ENCODE results near the gene FUT3.
"Not testable (repeated sequence)": the region's sequence is repeated elsewhere in the genome, so short reads cannot be mapped to it uniquely, and the experiment has no call there.

The FUT3 gene

GRCh38 chr19:5880196-5880595 lies 28.9 kb upstream of the FUT3 start:
- Histone ChIP-seq H3K4me3 (ENCODE audit: low read length) (no peak overlapping the region), H3K27me3 (ENCODE audit: control insufficient read depth, insufficient read depth, low read length) (peaks cover 49% of the 10 kb centered on the region), H3K9me3 (replicated peaks; ENCODE audit: low read length) (no peaks in the 10 kb centered on the region), H3K36me3 (ENCODE audit: insufficient read depth, low read length) (no peaks in the 10 kb centered on the region), H3K4me1 (ENCODE audit: control insufficient read depth, insufficient read depth, low read length) (no peaks in the 10 kb centered on the region), H3K4me2 (ENCODE audit: low read length) (no peak overlapping the region), H3K9ac (ENCODE audit: low read depth, low read length) (no peak overlapping the region)

GRCh38 chr19:5877882-5878281 lies 26.6 kb upstream of the FUT3 start:
- H3K9me3 ChIP-seq (replicated peaks; ENCODE audit: low read length) = no peaks in the 10 kb centered on the region
- no peak overlapping the region for H3K4me3 ChIP-seq (ENCODE audit: low read length)
- no peaks in the 10 kb centered on the region for H3K4me1 ChIP-seq (ENCODE audit: control insufficient read depth, insufficient read depth, low read length)
- H3K36me3 ChIP-seq (ENCODE audit: insufficient read depth, low read length) = no peaks in the 10 kb centered on the region
- H3K27me3 ChIP-seq (ENCODE audit: control insufficient read depth, insufficient read depth, low read length) = peaks cover 44% of the 10 kb centered on the region
- no peak overlapping the region for H3K9ac ChIP-seq (ENCODE audit: low read depth, low read length)
- H3K4me2 ChIP-seq (ENCODE audit: low read length) = no peak overlapping the region

GRCh38 chr19:5877427-5877826 lies 26.2 kb upstream of the FUT3 start:
- no peaks in the 10 kb centered on the region for H3K4me1 ChIP-seq (ENCODE audit: control insufficient read depth, insufficient read depth, low read length)
- H3K4me3 ChIP-seq (ENCODE audit: low read length) = no peak overlapping the region
- H3K9ac ChIP-seq (ENCODE audit: low read depth, low read length) = no peak overlapping the region
- peaks cover 42% of the 10 kb centered on the region for H3K27me3 ChIP-seq (ENCODE audit: control insufficient read depth, insufficient read depth, low read length)
- no peaks in the 10 kb centered on the region for H3K36me3 ChIP-seq (ENCODE audit: insufficient read depth, low read length)
- no peak overlapping the region for H3K4me2 ChIP-seq (ENCODE audit: low read length)
- no peaks in the 10 kb centered on the region for H3K9me3 ChIP-seq (replicated peaks; ENCODE audit: low read length)

- H3K9me3 ChIP-seq (replicated peaks; ENCODE audit: low read length); H3K4me1 ChIP-seq (ENCODE audit: control insufficient read depth, insufficient read depth, low read length); H3K4me3 ChIP-seq (ENCODE audit: low read length); H3K9ac ChIP-seq (ENCODE audit: low read depth, low read length); H3K4me2 ChIP-seq (ENCODE audit: low read length); H3K36me3 ChIP-seq (ENCODE audit: insufficient read depth, low read length): not testable (repeated sequence)
- H3K27me3 ChIP-seq (ENCODE audit: control insufficient read depth, insufficient read depth, low read length) = peaks cover 20% of the 10 kb centered on the region
Measured at GRCh38 chr19:5874496-5874895, 23.2 kb upstream of the FUT3 start.

- H3K4me1 ChIP-seq (ENCODE audit: control insufficient read depth, insufficient read depth, low read length) = no peaks in the 10 kb centered on the region
- H3K9ac ChIP-seq (ENCODE audit: low read depth, low read length) = no peak overlapping the region
- no peak overlapping the region for H3K4me3 ChIP-seq (ENCODE audit: low read length)
- no peaks in the 10 kb centered on the region for H3K9me3 ChIP-seq (replicated peaks; ENCODE audit: low read length)
- H3K27me3 ChIP-seq (ENCODE audit: control insufficient read depth, insufficient read depth, low read length) = peaks cover 14% of the 10 kb centered on the region
- H3K4me2 ChIP-seq (ENCODE audit: low read length) = no peak overlapping the region
- H3K36me3 ChIP-seq (ENCODE audit: insufficient read depth, low read length) = no peaks in the 10 kb centered on the region
Measured at GRCh38 chr19:5873617-5874199, 22.5 kb upstream of the FUT3 start.

GRCh38 chr19:5870986-5871394 lies 19.7 kb upstream of the FUT3 start:
- Histone ChIP-seq H3K27me3 (ENCODE audit: control insufficient read depth, insufficient read depth, low read length) (peaks cover 12% of the 10 kb centered on the region), H3K9me3 (replicated peaks; ENCODE audit: low read length) (no peaks in the 10 kb centered on the region), H3K4me2 (ENCODE audit: low read length) (no peak overlapping the region), H3K4me1 (ENCODE audit: control insufficient read depth, insufficient read depth, low read length) (no peaks in the 10 kb centered on the region), H3K4me3 (ENCODE audit: low read length) (no peak overlapping the region), H3K36me3 (ENCODE audit: insufficient read depth, low read length) (no peaks in the 10 kb centered on the region), H3K9ac (ENCODE audit: low read depth, low read length) (no peak overlapping the region)

GRCh38 chr19:5867201-5868136 lies 16.2 kb upstream of the FUT3 start:
- Histone ChIP-seq H3K4me1 (ENCODE audit: control insufficient read depth, insufficient read depth, low read length) (no peaks in the 10 kb centered on the region), H3K4me3 (ENCODE audit: low read length) (no peak overlapping the region), H3K9me3 (replicated peaks; ENCODE audit: low read length) (no peaks in the 10 kb centered on the region), H3K27me3 (ENCODE audit: control insufficient read depth, insufficient read depth, low read length) (peaks cover 16% of the 10 kb centered on the region), H3K36me3 (ENCODE audit: insufficient read depth, low read length) (no peaks in the 10 kb centered on the region), H3K9ac (ENCODE audit: low read depth, low read length) (no peak overlapping the region), H3K4me2 (ENCODE audit: low read length) (no peak overlapping the region)

- H3K4me3 ChIP-seq (ENCODE audit: low read length) = no peak overlapping the region
- H3K9ac ChIP-seq (ENCODE audit: low read depth, low read length) = no peak overlapping the region
- H3K9me3 ChIP-seq (replicated peaks; ENCODE audit: low read length) = no peaks in the 10 kb centered on the region
- H3K36me3 ChIP-seq (ENCODE audit: insufficient read depth, low read length) = no peaks in the 10 kb centered on the region
- H3K4me2 ChIP-seq (ENCODE audit: low read length) = no peak overlapping the region
- no peaks in the 10 kb centered on the region for H3K4me1 ChIP-seq (ENCODE audit: control insufficient read depth, insufficient read depth, low read length)
- peaks cover 22% of the 10 kb centered on the region for H3K27me3 ChIP-seq (ENCODE audit: control insufficient read depth, insufficient read depth, low read length)
Measured at GRCh38 chr19:5865772-5866171, 14.5 kb upstream of the FUT3 start.

GRCh38 chr19:5864725-5865486 lies 13.7 kb upstream of the FUT3 start:
- Histone ChIP-seq H3K36me3 (ENCODE audit: insufficient read depth, low read length) (no peaks in the 10 kb centered on the region), H3K4me2 (ENCODE audit: low read length) (no peak overlapping the region), H3K4me3 (ENCODE audit: low read length) (no peak overlapping the region), H3K4me1 (ENCODE audit: control insufficient read depth, insufficient read depth, low read length) (no peaks in the 10 kb centered on the region), H3K27me3 (ENCODE audit: control insufficient read depth, insufficient read depth, low read length) (peaks cover 24% of the 10 kb centered on the region), H3K9ac (ENCODE audit: low read depth, low read length) (no peak overlapping the region), H3K9me3 (replicated peaks; ENCODE audit: low read length) (no peaks in the 10 kb centered on the region)

GRCh38 chr19:5864013-5864720 lies 12.9 kb upstream of the FUT3 start:
- H3K9me3 ChIP-seq (replicated peaks; ENCODE audit: low read length) = no peaks in the 10 kb centered on the region
- H3K27me3 ChIP-seq (ENCODE audit: control insufficient read depth, insufficient read depth, low read length) = peaks cover 25% of the 10 kb centered on the region
- H3K36me3 ChIP-seq (ENCODE audit: insufficient read depth, low read length) = no peaks in the 10 kb centered on the region
- H3K4me3 ChIP-seq (ENCODE audit: low read length) = no peak overlapping the region
- H3K4me2 ChIP-seq (ENCODE audit: low read length) = no peak overlapping the region
- H3K9ac ChIP-seq (ENCODE audit: low read depth, low read length) = no peak overlapping the region
- no peaks in the 10 kb centered on the region for H3K4me1 ChIP-seq (ENCODE audit: control insufficient read depth, insufficient read depth, low read length)

- Histone ChIP-seq H3K36me3 (ENCODE audit: insufficient read depth, low read length) (no peaks in the 10 kb centered on the region), H3K27me3 (ENCODE audit: control insufficient read depth, insufficient read depth, low read length) (peaks cover 31% of the 10 kb centered on the region), H3K9me3 (replicated peaks; ENCODE audit: low read length) (no peaks in the 10 kb centered on the region), H3K4me1 (ENCODE audit: control insufficient read depth, insufficient read depth, low read length) (no peaks in the 10 kb centered on the region), H3K4me3 (ENCODE audit: low read length) (no peak overlapping the region), H3K4me2 (ENCODE audit: low read length) (no peak overlapping the region), H3K9ac (ENCODE audit: low read depth, low read length) (no peak overlapping the region)
Measured at GRCh38 chr19:5863030-5863665, 11.9 kb upstream of the FUT3 start.
